Activated B cell treated with CpG ODN at 0.5 μM for 24 hours (primary cell): ENCODE measurements around the gene SH3RF2. TPM values are rescaled to one million over a fixed set of nuclear protein-coding genes. Genes with fewer than 3 reads are reported as not detected.

Source experiments
- ATAC-seq: fragments of 200-7000 bp; cut with Tn5 transposase; one replicate; pipeline ENCODE4 v1.10.0; 2021; ENCODE audit warnings: low read depth, mild to moderate bottlenecking, moderate library complexity
- CTCF ChIA-PET: fragments of 350-600 bp; sonication (Branson Sonifier 250); formaldehyde crosslinking; loops from one replicate; lab custom pipeline; 2021; ENCODE audit warnings: antibody characterized with exemption; lab: Charles Lee
- POLR2A ChIA-PET: fragments of 350-600 bp; sonication (Branson Sonifier 250); formaldehyde crosslinking; loops from one replicate; lab custom pipeline; 2021; ENCODE audit warnings: antibody characterized with exemption; lab: Charles Lee
- DNase-seq: peaks from one replicate; pipeline ENCODE4 v3.0.0; 2022
- H3K27ac Mint-ChIP-seq: one replicate; pipeline ENCODE4 v1.8.0; 2020; ENCODE audit warnings: mixed read lengths
- H3K27me3 Mint-ChIP-seq: one replicate; pipeline ENCODE4 v1.8.0; 2021; ENCODE audit warnings: mixed read lengths
- H3K36me3 Mint-ChIP-seq: one replicate; pipeline ENCODE4 v1.8.0; 2021; ENCODE audit warnings: low read depth, mixed read lengths
- H3K4me1 Mint-ChIP-seq: one replicate; pipeline ENCODE4 v1.8.0; 2021; ENCODE audit warnings: mixed read lengths
- H3K4me3 Mint-ChIP-seq: one replicate; pipeline ENCODE4 v1.8.0; 2020; ENCODE audit warnings: mild to moderate bottlenecking, mixed read lengths
- H3K9me3 Mint-ChIP-seq: one replicate; pipeline ENCODE4 v1.8.0; 2020; ENCODE audit warnings: mixed read lengths
- CTCF ChIP-seq: fragments of 200-600 bp; IDR thresholded peaks from one replicate; pipeline ENCODE4 v1.8.0; 2022; ENCODE audit warnings: antibody characterized with exemption, mild to moderate bottlenecking
- intact Hi-C: fragments of 100-400 bp; cut with micrococcal nuclease; formaldehyde crosslinking; loops from one replicate; pipeline ENCODE4 v1.15.1; 2024
- total RNA-seq: library from RNA; stranded (reverse); gene quantifications from 2 replicates; pipeline ENCODE4 v1.2.3, GENCODE V29; 2022

SH3RF2 gene
- total RNA-seq, 1 donor from 2014 or later: not detected

GRCh38 chr5:145925353-145925752 lies 11.0 kb upstream of the SH3RF2 start:
- no peak for TF ChIP-seq CTCF
- Mint-ChIP-seq H3K4me3 (no peak overlapping the region), H3K36me3 (no peaks in the 10 kb centered on the region), H3K27ac (no peak overlapping the region), H3K4me1 (no peaks in the 10 kb centered on the region), H3K9me3 (no peaks in the 10 kb centered on the region), H3K27me3 (no peaks in the 10 kb centered on the region)
- intact Hi-C loops: no loop called here
- DNase-seq: no peak
- no peak for ATAC-seq
- POLR2A ChIA-PET: no interaction called here
- CTCF ChIA-PET: no interaction called here

- ChIA-PET POLR2A (no interaction called here), CTCF (no interaction called here)
- H3K27me3 Mint-ChIP-seq: no peaks in the 10 kb centered on the region
- no peak for DNase-seq
- H3K4me1 Mint-ChIP-seq: no peaks in the 10 kb centered on the region
- H3K36me3 Mint-ChIP-seq: no peaks in the 10 kb centered on the region
- TF ChIP-seq CTCF: no peak
- no peaks in the 10 kb centered on the region for H3K9me3 Mint-ChIP-seq
- no peak overlapping the region for H3K4me3 Mint-ChIP-seq
- no peak for ATAC-seq
- no peak overlapping the region for H3K27ac Mint-ChIP-seq
- intact Hi-C loops: no loop called here
Measured at GRCh38 chr5:145925803-145926202, 10.6 kb upstream of the SH3RF2 start.

- ATAC-seq: no peak
Measured at GRCh38 chr5:145931718-145932117, 4.7 kb upstream of the SH3RF2 start.

GRCh38 chr5:145934276-145934675 lies 2.1 kb upstream of the SH3RF2 start:
- no peak overlapping the region for H3K27ac Mint-ChIP-seq
- no peak for TF ChIP-seq CTCF
- no peak overlapping the region for H3K4me3 Mint-ChIP-seq
- ATAC-seq (no peak), DNase-seq (no peak)
- ChIA-PET CTCF (no interaction called here), POLR2A (no interaction called here)
- no peaks in the 10 kb centered on the region for H3K9me3 Mint-ChIP-seq
- H3K36me3 Mint-ChIP-seq: no peaks in the 10 kb centered on the region
- no peaks in the 10 kb centered on the region for H3K4me1 Mint-ChIP-seq
- peaks cover 40% of the 10 kb centered on the region for H3K27me3 Mint-ChIP-seq
- intact Hi-C loops: no loop called here

More at GRCh38 chr5:145931718-145932117, 4.7 kb upstream of the SH3RF2 start:
- intact Hi-C loops: no loop called here
- no peaks in the 10 kb centered on the region for H3K36me3 Mint-ChIP-seq
- ChIA-PET POLR2A (no interaction called here), CTCF (no interaction called here)
- no peak overlapping the region for H3K27ac Mint-ChIP-seq
- no peak for TF ChIP-seq CTCF
- H3K4me3 Mint-ChIP-seq: no peak overlapping the region
- no peaks in the 10 kb centered on the region for H3K4me1 Mint-ChIP-seq
- H3K27me3 Mint-ChIP-seq: peaks cover 26% of the 10 kb centered on the region
- no peaks in the 10 kb centered on the region for H3K9me3 Mint-ChIP-seq
- DNase-seq: no peak

GRCh38 chr5:145937432-145938250 lies 1.3 kb downstream of the SH3RF2 start:
- ATAC-seq (no peak), DNase-seq (no peak)
- Mint-ChIP-seq H3K9me3 (no peaks in the 10 kb centered on the region), H3K27me3 (peaks cover 45% of the 10 kb centered on the region), H3K4me3 (no peak overlapping the region), H3K4me1 (no peaks in the 10 kb centered on the region), H3K27ac (no peak overlapping the region), H3K36me3 (no peaks in the 10 kb centered on the region)
- CTCF ChIA-PET: no interaction called here
- POLR2A ChIA-PET: no interaction called here
- no peak for TF ChIP-seq CTCF
- intact Hi-C loops: no loop called here
